ENCODE data around the gene VEZT.

The VEZT gene

GRCh38 chr12:95205685-95206084, 11.9 kb upstream of the VEZT start:
- no peak for TF ChIP-seq CTCF (IDR thresholded peaks at IDR 0.05; ENCODE audit: low read depth, low read length)

GRCh38 chr12:95206916-95207315, 10.7 kb upstream of the VEZT start:
- no peak overlapping the region for H3K4me3 ChIP-seq (ENCODE audit: low read depth, low read length)
- TF ChIP-seq CTCF (IDR thresholded peaks at IDR 0.05; ENCODE audit: low read depth, low read length), result no peak

More at GRCh38 chr12:95205685-95206084, 11.9 kb upstream of the VEZT start:
- no peak overlapping the region for H3K4me3 ChIP-seq (ENCODE audit: low read depth, low read length)

GRCh38 chr12:95207407-95207806, 10.2 kb upstream of the VEZT start:
- TF ChIP-seq CTCF (IDR thresholded peaks at IDR 0.05; ENCODE audit: low read depth, low read length), result no peak
- no peak overlapping the region for H3K4me3 ChIP-seq (ENCODE audit: low read depth, low read length)

- H3K4me3 ChIP-seq (ENCODE audit: low read depth, low read length), result no peak overlapping the region
- TF ChIP-seq CTCF (IDR thresholded peaks at IDR 0.05; ENCODE audit: low read depth, low read length), result no peak
Measured at GRCh38 chr12:95208678-95209077, 8.9 kb upstream of the VEZT start.

GRCh38 chr12:95212586-95212985, 5.0 kb upstream of the VEZT start:
- H3K4me3 ChIP-seq (ENCODE audit: low read depth, low read length), result no peak overlapping the region
- TF ChIP-seq CTCF (IDR thresholded peaks at IDR 0.05; ENCODE audit: low read depth, low read length), result no peak

- no peak overlapping the region for H3K4me3 ChIP-seq (ENCODE audit: low read depth, low read length)
- no peak for TF ChIP-seq CTCF (IDR thresholded peaks at IDR 0.05; ENCODE audit: low read depth, low read length)
Measured at GRCh38 chr12:95213119-95213518, 4.5 kb upstream of the VEZT start.

GRCh38 chr12:95213928-95214327, 3.7 kb upstream of the VEZT start:
- no peak for TF ChIP-seq CTCF (IDR thresholded peaks at IDR 0.05; ENCODE audit: low read depth, low read length)
- H3K4me3 ChIP-seq (ENCODE audit: low read depth, low read length), result no peak overlapping the region

Measured in WI38 (cell line).